ENCODE results near the gene DUSP19. TPM values are rescaled to one million over a fixed set of nuclear protein-coding genes. Genes with fewer than 3 reads are reported as not detected.
A peak's percentile ranks its signal among the peaks of the same experiment; 100 is the strongest.

Gene DUSP19
- total and polyA plus RNA-seq, 2 of the 13 experiments (the other 11 are each of a cell fraction or from before 2014, with no cell fraction given) = 1.3 to 1.9 TPM

DNA sequence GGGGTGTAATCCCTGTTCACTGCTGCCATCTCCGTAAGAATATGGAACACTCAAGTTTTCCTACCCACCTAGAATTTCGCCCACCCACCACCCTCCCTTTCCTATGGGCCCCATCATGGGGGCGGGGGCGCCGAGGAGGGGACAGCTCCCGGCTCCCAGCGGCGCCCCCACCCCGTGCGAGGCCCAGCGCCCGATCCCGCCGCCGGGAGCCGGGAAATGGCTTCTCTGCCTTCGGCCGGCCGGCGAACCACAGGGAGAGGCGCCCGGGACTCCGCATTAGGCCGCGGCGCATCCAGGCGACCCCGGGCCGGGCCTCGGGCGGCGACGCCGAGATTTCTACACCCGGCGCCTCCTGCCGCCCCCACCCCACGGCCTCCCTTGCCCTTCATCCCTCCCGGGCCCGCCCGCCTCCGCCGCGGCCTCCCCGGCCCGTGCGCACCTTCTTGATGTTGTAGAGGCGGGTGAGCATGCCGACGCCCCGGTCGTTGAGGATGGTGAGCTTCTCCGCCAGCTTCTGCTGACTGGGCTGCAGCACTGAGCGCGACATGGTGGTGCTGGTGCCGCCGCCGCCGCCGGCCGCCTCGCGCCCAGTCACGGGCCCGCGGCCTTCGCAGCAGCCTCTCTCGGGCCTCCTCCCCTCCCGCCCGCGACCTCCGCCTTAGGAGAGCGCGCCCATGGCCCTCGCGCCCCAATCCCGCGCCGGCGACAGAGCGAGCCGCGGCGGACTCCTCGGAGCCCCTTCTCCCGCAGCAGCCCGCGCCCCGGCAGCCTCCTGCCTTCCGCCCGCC is 40.8 kb upstream of the DUSP19 start (continued):
- TF ChIP-seq ZNF768 (CRISPR knock-in tag; IDR thresholded peaks at IDR 0.05) = no peak; the same call in 1 of the 2 replicates
- no peak for TF ChIP-seq ZKSCAN1 (IDR thresholded peaks at IDR 0.05; ENCODE audit: low read length)
- TF ChIP-seq, protein P1, sequence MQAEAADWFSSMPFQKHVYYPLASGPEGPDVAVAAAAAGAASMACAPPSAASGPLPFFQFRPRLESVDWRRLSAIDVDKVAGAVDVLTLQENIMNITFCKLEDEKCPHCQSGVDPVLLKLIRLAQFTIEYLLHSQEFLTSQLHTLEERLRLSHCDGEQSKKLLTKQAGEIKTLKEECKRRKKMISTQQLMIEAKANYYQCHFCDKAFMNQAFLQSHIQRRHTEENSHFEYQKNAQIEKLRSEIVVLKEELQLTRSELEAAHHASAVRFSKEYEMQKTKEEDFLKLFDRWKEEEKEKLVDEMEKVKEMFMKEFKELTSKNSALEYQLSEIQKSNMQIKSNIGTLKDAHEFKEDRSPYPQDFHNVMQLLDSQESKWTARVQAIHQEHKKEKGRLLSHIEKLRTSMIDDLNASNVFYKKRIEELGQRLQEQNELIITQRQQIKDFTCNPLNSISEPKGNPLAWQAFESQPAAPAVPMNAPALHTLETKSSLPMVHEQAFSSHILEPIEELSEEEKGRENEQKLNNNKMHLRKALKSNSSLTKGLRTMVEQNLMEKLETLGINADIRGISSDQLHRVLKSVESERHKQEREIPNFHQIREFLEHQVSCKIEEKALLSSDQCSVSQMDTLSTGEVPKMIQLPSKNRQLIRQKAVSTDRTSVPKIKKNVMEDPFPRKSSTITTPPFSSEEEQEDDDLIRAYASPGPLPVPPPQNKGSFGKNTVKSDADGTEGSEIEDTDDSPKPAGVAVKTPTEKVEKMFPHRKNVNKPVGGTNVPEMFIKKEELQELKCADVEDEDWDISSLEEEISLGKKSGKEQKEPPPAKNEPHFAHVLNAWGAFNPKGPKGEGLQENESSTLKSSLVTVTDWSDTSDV (CRISPR knock-in tag; IDR thresholded peaks at IDR 0.05) = no peak
- TF ChIP-seq, protein P2, sequence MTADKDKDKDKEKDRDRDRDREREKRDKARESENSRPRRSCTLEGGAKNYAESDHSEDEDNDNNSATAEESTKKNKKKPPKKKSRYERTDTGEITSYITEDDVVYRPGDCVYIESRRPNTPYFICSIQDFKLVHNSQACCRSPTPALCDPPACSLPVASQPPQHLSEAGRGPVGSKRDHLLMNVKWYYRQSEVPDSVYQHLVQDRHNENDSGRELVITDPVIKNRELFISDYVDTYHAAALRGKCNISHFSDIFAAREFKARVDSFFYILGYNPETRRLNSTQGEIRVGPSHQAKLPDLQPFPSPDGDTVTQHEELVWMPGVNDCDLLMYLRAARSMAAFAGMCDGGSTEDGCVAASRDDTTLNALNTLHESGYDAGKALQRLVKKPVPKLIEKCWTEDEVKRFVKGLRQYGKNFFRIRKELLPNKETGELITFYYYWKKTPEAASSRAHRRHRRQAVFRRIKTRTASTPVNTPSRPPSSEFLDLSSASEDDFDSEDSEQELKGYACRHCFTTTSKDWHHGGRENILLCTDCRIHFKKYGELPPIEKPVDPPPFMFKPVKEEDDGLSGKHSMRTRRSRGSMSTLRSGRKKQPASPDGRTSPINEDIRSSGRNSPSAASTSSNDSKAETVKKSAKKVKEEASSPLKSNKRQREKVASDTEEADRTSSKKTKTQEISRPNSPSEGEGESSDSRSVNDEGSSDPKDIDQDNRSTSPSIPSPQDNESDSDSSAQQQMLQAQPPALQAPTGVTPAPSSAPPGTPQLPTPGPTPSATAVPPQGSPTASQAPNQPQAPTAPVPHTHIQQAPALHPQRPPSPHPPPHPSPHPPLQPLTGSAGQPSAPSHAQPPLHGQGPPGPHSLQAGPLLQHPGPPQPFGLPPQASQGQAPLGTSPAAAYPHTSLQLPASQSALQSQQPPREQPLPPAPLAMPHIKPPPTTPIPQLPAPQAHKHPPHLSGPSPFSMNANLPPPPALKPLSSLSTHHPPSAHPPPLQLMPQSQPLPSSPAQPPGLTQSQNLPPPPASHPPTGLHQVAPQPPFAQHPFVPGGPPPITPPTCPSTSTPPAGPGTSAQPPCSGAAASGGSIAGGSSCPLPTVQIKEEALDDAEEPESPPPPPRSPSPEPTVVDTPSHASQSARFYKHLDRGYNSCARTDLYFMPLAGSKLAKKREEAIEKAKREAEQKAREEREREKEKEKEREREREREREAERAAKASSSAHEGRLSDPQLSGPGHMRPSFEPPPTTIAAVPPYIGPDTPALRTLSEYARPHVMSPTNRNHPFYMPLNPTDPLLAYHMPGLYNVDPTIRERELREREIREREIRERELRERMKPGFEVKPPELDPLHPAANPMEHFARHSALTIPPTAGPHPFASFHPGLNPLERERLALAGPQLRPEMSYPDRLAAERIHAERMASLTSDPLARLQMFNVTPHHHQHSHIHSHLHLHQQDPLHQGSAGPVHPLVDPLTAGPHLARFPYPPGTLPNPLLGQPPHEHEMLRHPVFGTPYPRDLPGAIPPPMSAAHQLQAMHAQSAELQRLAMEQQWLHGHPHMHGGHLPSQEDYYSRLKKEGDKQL (CRISPR knock-in tag; IDR thresholded peaks at IDR 0.05; ENCODE audit: low read depth) = no peak
- TF ChIP-seq ZNF333 (CRISPR knock-in tag; IDR thresholded peaks at IDR 0.05; ENCODE audit: borderline replicate concordance) = peak; percentile 41; the same call in 1 of the 2 replicates
- TF ChIP-seq CREM (IDR thresholded peaks at IDR 0.05) = no peak
- TF ChIP-seq CREM (CRISPR knock-in tag; IDR thresholded peaks at IDR 0.05) = no peak
- TF ChIP-seq ZFX (CRISPR knock-in tag; IDR thresholded peaks at IDR 0.05; ENCODE audit: low read depth) = peak; percentile 97
- TF ChIP-seq, protein P3, sequence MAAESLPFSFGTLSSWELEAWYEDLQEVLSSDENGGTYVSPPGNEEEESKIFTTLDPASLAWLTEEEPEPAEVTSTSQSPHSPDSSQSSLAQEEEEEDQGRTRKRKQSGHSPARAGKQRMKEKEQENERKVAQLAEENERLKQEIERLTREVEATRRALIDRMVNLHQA (CRISPR knock-in tag; IDR thresholded peaks at IDR 0.05) = no peak
- no peak for TF ChIP-seq KDM4B (CRISPR knock-in tag; IDR thresholded peaks at IDR 0.05)
- TF ChIP-seq ZNF614 (CRISPR knock-in tag; IDR thresholded peaks at IDR 0.05; ENCODE audit: borderline replicate concordance) = no peak; the same call in 1 of the 2 replicates
- TF ChIP-seq NCOA1 (CRISPR knock-in tag; IDR thresholded peaks at IDR 0.05) = no peak
- TF ChIP-seq ELF4 (CRISPR knock-in tag; IDR thresholded peaks at IDR 0.05; ENCODE audit: borderline replicate concordance) = 0 out of 2 replicates have a peak, but pooled peaks have one; percentile 53
- no peak for TF ChIP-seq ZNF460 (CRISPR knock-in tag; IDR thresholded peaks at IDR 0.05; ENCODE audit: borderline replicate concordance)
- peak; percentile 16; the same call in 1 of the 2 replicates for TF ChIP-seq NFKB2 (CRISPR knock-in tag; IDR thresholded peaks at IDR 0.05; ENCODE audit: borderline replicate concordance)
- TF ChIP-seq, protein P4, sequence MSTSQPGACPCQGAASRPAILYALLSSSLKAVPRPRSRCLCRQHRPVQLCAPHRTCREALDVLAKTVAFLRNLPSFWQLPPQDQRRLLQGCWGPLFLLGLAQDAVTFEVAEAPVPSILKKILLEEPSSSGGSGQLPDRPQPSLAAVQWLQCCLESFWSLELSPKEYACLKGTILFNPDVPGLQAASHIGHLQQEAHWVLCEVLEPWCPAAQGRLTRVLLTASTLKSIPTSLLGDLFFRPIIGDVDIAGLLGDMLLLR (CRISPR knock-in tag; IDR thresholded peaks at IDR 0.05) = no peak
- TF ChIP-seq SAP130 (CRISPR knock-in tag; IDR thresholded peaks at IDR 0.05; ENCODE audit: low read depth) = peak; percentile 0; the same call in 1 of the 2 replicates
- TF ChIP-seq CBX2 (IDR thresholded peaks at IDR 0.05; ENCODE audit: low read depth, low read length) = no peak
- TF ChIP-seq CBX2 (CRISPR knock-in tag; IDR thresholded peaks at IDR 0.05; ENCODE audit: low read depth) = no peak
- TF ChIP-seq ZNF709 (CRISPR knock-in tag; IDR thresholded peaks at IDR 0.05) = no peak; the same call in none of the 2 replicates
- no peak for TF ChIP-seq ZNF354B (CRISPR knock-in tag; IDR thresholded peaks at IDR 0.05)
- peak; percentile 80 for TF ChIP-seq PHF8 (CRISPR knock-in tag; IDR thresholded peaks at IDR 0.05)
